ENCODE data around the gene THSD4. TPM values are rescaled to one million over a fixed set of nuclear protein-coding genes. Genes with fewer than 3 reads are reported as not detected.

THSD4 gene
- total and polyA plus RNA-seq, 2 of the 8 experiments (the other 6 are each of a cell fraction or from before 2014, with no cell fraction given), result 2.5 to 6.2 TPM

DNA sequence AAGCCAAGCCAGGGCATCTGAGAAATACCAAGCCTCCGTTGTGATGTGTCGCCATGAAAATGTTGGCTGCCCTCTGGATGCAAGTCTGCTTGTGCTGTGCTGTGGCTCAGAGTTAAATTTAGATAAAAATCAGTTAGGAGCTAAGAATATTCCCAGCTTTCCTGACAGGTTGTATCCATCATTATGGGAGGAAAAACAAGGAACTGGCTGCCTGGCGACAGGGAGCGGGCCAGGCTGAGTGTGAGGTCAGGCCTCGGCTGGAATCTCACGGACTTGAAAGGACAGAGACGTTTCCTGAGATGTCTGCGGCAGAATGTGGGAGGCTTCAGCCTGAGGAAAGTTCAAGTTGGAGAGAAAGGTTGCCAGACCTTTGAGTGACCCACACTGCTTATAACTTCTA lies 213.8 kb downstream of the THSD4 start:
- peak overlapping the region; percentile 76; the same call in 1 of the 2 replicates for H2AK5ac ChIP-seq (ENCODE audit: low read depth, low read length)
- H3K18ac ChIP-seq (ENCODE audit: extremely low read depth, low read length), result no peak overlapping the region
- H3K56ac ChIP-seq (replicated peaks; ENCODE audit: insufficient read length, low read depth, low read length), result no peak overlapping the region
- FAIRE-seq (no peak), DNase-seq (ENCODE audit: low read depth in 1 of 2, low spot score in 2 of 2) (no peak)
- no peak overlapping the region for H3K9ac ChIP-seq (replicated peaks in 1 of 4; ENCODE audit: extremely low read depth in 1 of 4, low read depth in 3 of 4, low read length in 3 of 4)
- WGBS, 2 experiments (ENCODE audit: extremely low coverage in 1 of 2, insufficient coverage in 1 of 2, insufficient read length in 1 of 2, insufficient replicate concordance in 2 of 2, low coverage in 1 of 2, low lambda C conversion rate in 2 of 2, missing lambda C conversion rate in 1 of 2), result 91% methylated on average over 8 of the region's 8 CpGs; no CpG with 5 or more reads in 1 of the 2 experiments
- H4K8ac ChIP-seq (ENCODE audit: extremely low read depth, insufficient read depth, low read length), result no peak overlapping the region
- H3K9me3 ChIP-seq (ENCODE audit: insufficient read depth in 2 of 2, low read depth in 1 of 2, low read length in 1 of 2), result no peaks in the 10 kb centered on the region
- no peaks in the 10 kb centered on the region for H4K20me1 ChIP-seq (replicated peaks in 1 of 2; ENCODE audit: control insufficient read depth in 1 of 2, insufficient read depth in 2 of 2, low read length in 2 of 2)
- no peak overlapping the region for H3K14ac ChIP-seq (ENCODE audit: insufficient read length)
- H2BK15ac ChIP-seq (ENCODE audit: low read length), result no peak overlapping the region
- H3K4me2 ChIP-seq (ENCODE audit: insufficient read depth in 1 of 2, low read depth in 2 of 2, low read length in 2 of 2), result no peak overlapping the region
- ChIA-PET POLR2A (ENCODE audit: partially characterized antibody) (interaction anchor here (1.2 kb wide), 1 partner anchor 9 kb away, joined by 4 read pairs; no protein-coding TSS in a partner anchor), CTCF (ENCODE audit: partially characterized antibody) (no interaction called here)
- no peak overlapping the region for H4K91ac ChIP-seq (replicated peaks; ENCODE audit: insufficient read length, low read length)
- H3K4me1 ChIP-seq (replicated peaks in 1 of 4; ENCODE audit: control insufficient read depth in 3 of 4, insufficient read depth in 4 of 4, low read length in 3 of 4), result peaks cover 0 to 4% (median 1%) of the 10 kb centered on the region in 4 experiments; a peak in 3 of 7 replicates
- H3K36me3 ChIP-seq (ENCODE audit: control insufficient read depth in 2 of 4, insufficient read depth in 4 of 4, low read length in 3 of 4), result no peaks in the 10 kb centered on the region
- H3K23me2 ChIP-seq (ENCODE audit: low read depth, low read length), result no peaks in the 10 kb centered on the region
- H3K23ac ChIP-seq (ENCODE audit: insufficient read length), result no peak overlapping the region
- no peak overlapping the region for H4K5ac ChIP-seq (ENCODE audit: insufficient read length, low read depth, low read length)
- H2BK120ac ChIP-seq (replicated peaks; ENCODE audit: low read depth, low read length), result no peak overlapping the region
- no peak overlapping the region for H3K4me3 ChIP-seq (ENCODE audit: extremely low read depth in 1 of 4, insufficient read depth in 2 of 4, low read depth in 3 of 4, low read length in 4 of 4)
- no peak overlapping the region; the same call in 1 of the 2 replicates for H2BK5ac ChIP-seq (ENCODE audit: low read depth, low read length)
- no peaks in the 10 kb centered on the region for H3K79me1 ChIP-seq (ENCODE audit: low read depth, low read length)
- H2AFZ ChIP-seq (ENCODE audit: low read length), result no peak overlapping the region
- H2BK12ac ChIP-seq (ENCODE audit: low read depth, low read length), result peak overlapping the region; percentile 46; the same call in 1 of the 2 replicates
- TF ChIP-seq TEAD4 (IDR thresholded peaks at IDR 0.05; ENCODE audit: low read depth, low read length) (no peak), SRF (IDR thresholded peaks at IDR 0.05; ENCODE audit: low read depth, low read length) (no peak), CHD1 (IDR thresholded peaks at IDR 0.05; ENCODE audit: low read depth, low read length) (no peak), SIX5 (IDR thresholded peaks at IDR 0.05; ENCODE audit: low read depth, low read length) (no peak), CHD2 (IDR thresholded peaks at IDR 0.05; ENCODE audit: low read length) (no peak), TAF1 (IDR thresholded peaks at IDR 0.05; ENCODE audit: low read depth, low read length) (no peak), HDAC2 (IDR thresholded peaks at IDR 0.05; ENCODE audit: borderline replicate concordance in 1 of 2, low read depth in 2 of 2, low read length in 2 of 2) (no peak), TBP (IDR thresholded peaks at IDR 0.05; ENCODE audit: low read depth, low read length) (no peak), POLR2AphosphoS5 (IDR thresholded peaks at IDR 0.05; ENCODE audit: low read depth, low read length) (no peak), SP1 (IDR thresholded peaks at IDR 0.05; ENCODE audit: low read depth, low read length) (no peak), SIRT6 (IDR thresholded peaks at IDR 0.05; ENCODE audit: low read length) (no peak), SP4 (IDR thresholded peaks at IDR 0.05; ENCODE audit: low read length) (no peak), RBBP5 (IDR thresholded peaks at IDR 0.05; ENCODE audit: borderline replicate concordance, low read depth, low read length) (no peak)
- H2BK20ac ChIP-seq (ENCODE audit: low read length), result 0 out of 2 replicates have a peak overlapping the region, but pooled peaks have one; percentile 62
- H3K4ac ChIP-seq (replicated peaks; ENCODE audit: insufficient read length, low read depth, low read length), result no peak overlapping the region
- no peaks in the 10 kb centered on the region for H3K79me2 ChIP-seq (ENCODE audit: control insufficient read depth in 1 of 2, insufficient read depth in 2 of 2, low read length in 2 of 2)
- no peak overlapping the region for H3K27ac ChIP-seq (ENCODE audit: low read depth, low read length)
- H3K27me3 ChIP-seq (replicated peaks in 1 of 4; ENCODE audit: control insufficient read depth in 3 of 4, extremely low read depth in 1 of 4, insufficient read depth in 3 of 4, low read length in 3 of 4), result no peaks in the 10 kb centered on the region

All from H1 (cell line).